GM18520 (cell line): ENCODE data around the gene CASKIN2.

Experiments
- ATAC-seq: cut with Tn5 transposase; IDR thresholded peaks from one replicate; pipeline ENCODE4 v1.9.1; 2021; ENCODE audit not compliant: unreplicated experiment

The CASKIN2 gene

GRCh38 chr17:75515496-75516254 lies at the start of gene CASKIN2:
CASKIN2 (minus strand) TSS chr17:75515537; CDS start chr17:75513804, 1,733 bp downstream.
- ATAC-seq: peak; percentile 3

DNA sequence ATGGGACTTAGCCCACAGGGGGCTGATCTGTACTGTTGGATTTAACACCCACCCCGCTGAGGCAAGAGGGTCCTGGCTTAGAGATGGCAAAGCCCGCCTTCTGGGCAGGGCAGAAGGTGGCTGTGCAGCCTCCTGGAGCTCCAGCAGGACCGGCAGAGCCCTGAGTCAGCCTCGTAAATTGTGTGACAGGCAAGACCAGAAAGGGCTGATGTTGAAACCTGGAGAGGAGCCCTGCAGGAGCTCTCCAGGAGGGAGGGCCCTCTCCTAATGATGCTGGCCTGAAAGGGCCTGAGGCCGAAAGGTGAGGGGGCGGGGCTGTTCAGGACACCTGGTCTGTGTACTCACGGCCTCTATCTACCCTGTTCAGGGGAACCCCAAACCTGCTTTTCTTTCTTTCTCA lies 49.7 kb upstream of the CASKIN2 start:
- no peak for ATAC-seq

DNA sequence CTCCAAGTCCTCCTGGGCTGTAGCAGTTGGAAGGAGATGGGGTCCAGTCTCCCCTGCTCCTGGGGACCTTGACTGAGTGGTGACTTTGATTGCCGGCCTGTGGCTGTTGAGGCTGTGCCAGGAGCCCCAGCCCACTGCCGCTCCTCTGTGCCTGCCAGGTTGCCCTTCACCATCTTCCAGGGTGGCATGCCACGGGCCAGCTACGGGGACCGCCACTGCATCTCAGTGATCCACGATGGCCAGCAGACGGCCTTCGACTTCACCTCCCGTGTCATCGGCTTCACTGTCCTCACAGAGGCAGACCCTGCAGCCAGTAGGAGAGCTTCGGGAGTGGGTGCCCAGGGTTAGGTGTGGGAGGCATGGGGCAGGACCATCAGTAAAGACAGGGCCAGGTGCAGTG lies 48.9 kb upstream of the CASKIN2 start:
- no peak for ATAC-seq

DNA sequence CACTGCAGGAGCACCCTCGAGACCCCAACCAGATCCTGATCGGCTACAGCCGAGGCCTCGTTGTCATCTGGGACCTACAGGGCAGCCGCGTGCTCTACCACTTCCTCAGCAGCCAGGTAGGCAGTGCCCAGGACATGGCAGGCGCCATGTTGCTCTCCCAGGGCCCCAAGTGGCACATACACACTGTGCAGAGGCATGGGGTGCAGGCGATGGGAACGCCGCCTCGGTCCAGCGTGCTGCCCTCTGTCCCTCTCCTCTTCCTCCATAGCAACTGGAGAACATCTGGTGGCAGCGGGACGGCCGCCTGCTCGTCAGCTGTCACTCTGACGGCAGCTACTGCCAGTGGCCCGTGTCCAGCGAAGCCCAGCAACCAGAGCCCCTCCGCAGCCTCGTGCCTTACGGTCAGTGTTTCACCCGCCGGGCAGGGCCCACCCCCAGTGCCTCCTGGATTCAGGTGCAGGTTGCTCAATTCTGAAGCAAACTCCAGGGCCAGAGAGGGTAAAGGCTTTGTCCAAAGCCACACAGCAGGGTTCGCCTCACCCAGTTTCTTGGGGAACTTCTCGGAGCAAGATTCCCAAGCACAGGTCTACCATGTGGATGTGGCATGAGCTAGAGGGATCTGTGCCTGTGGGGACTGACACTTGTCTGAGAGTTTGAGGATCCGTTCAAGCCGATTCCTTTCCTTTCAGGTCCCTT lies 47.9 kb upstream of the CASKIN2 start:
- no peak for ATAC-seq

DNA sequence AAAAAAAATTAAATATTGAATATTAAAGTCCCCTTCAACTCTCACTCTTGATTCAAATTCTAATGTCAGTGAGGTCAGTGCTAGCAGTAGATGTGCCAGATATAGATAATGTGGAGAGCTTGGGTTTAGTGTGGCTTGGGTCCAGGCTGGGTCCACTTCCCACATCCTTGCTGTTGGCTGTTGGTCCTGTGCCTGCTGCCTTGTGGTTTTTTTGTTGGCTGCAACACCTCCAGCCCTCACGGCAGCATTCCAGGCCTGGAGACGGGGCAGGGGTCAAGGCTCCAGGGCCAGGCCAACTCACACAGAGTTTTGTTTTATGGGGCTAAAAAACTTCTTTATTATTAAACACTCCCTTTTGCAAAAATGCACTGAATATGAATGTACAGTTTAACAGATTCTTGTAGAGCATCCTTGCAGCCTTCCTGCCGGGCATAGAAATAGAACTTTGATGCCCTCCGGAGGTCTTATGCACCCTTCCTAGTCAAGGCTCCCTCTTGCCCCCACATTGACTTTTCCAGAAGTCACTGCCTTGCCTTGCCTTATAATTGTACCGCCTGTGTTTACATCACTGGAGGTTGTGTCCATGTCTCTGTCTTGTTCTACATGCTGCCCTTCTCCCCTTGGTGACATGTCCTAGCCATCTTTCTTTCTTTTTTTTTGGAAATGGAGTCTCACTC lies 46.7 kb upstream of the CASKIN2 start:
- no peak for ATAC-seq

- no peak for ATAC-seq
Measured at GRCh38 chr17:75559958-75560533, 44.7 kb upstream of the CASKIN2 start.

DNA sequence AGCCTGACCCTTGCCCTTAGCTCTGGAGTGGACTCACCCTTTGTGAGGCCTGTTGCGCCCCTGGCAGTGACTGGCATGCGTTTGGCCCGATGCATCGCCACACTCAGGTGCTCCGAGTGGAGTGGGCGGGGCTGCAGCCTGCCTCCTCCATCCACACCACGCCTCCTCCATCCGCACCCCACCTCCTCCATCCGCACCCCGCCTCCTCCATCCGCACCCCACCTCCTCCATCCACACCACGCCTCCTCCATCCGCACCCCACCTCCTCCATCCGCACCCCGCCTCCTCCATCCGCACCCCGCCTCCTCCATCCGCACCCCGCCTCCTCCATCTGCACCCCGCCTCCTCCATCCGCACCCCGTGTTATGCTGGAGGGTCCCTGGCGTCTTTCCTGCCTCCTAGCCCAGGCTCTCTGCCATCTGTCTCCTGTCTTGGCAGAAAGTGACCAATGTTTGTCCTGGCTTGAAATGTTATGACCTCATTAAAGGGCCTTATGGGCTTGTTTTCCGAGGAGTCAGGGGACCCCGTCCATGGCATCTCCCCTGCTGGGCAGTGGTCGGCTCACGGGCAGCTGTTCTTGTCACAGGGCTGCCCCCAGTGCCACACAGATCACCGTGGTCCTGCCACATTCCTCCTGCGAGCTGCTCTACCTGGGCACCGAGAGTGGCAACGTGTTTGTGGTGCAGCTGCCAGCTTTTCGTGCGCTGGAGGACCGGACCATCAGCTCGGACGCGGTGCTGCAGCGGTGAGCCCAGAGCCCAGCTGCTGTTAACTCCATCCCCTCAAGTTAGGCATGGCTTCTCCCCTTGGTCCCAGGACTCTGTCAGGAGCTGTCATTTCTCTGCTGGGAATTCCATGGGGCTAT lies 43.6 kb upstream of the CASKIN2 start:
- ATAC-seq: no peak

DNA sequence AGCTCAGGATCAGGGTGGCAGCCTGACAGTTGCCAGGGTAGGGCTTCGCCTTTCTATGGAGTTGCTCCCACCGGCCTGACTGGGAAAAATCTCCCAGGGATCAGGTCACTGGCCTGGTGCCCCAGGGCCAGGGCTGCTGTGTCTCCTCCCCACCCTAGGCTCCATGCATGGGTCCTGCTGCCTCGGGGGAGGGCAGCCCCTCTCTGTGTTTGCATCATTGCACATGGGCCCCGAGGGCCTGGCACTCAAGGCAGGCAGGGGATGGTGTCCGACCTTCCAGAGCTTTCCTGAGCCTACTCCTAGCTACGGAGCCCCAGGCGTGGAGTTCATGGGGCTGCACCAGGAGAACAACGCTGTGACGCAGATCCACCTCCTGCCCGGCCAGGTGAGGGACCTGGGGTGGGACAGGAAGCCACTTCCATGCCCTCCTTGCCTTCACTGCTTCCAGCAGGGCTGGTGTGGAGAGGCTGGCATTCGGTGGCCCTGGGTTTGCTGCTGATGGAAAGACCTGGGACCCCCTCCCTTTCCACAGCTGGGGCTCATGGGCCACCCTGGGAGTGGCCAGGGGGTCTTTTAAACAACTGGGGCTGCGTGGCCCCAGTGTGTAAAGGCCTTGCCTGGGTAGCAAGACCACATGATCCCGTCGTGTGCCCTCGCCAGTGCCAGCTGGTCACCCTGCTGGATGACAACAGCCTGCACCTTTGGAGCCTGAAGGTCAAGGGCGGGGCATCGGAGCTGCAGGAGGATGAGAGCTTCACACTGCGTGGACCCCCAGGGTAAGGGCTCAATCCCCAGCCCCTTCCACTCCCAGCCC lies 42.7 kb upstream of the CASKIN2 start:
- no peak for ATAC-seq

DNA sequence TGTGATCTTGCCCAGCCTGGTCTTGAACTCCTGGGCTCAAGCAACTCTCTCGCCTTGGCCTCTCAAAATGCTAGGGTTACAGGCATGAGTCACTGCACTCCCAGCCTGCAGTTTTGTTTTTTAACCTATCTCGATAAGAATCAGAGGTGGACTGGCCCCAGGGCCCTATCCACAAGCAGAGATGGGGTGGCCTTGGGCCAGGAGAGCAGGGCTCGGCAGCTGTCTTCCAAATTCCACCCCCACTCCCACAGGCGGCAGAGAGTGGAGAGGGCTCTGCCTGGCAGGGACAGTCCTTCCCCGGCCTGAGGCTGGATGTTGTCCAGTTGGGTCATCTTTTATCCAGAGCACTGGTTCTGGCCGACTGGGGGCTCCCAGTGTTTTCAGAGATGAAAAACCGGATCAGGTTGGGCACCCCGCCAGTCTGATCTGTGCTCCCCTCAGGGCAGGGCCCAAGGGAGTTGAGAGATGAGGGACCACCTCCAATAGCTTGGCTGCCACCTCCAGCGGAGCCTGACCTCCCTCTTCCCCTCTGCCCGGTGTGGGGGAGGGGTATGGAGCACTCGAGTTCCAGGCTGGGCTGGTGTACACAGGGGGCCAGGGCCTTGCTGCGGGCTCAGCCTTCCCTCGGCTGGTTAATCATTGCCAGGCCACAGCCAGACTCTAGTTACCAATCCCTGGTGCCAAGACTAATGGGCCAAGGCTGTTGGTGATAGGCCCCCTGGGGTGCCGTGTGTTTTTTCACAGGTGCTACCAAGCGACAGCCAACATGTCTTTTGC lies 41.9 kb upstream of the CASKIN2 start:
- no peak for ATAC-seq

- no peak for ATAC-seq
Measured at GRCh38 chr17:75555679-75556153, 40.4 kb upstream of the CASKIN2 start.

GRCh38 chr17:75553295-75554110 lies 38.2 kb upstream of the CASKIN2 start:
- no peak for ATAC-seq

GRCh38 chr17:75552425-75553294 lies 37.3 kb upstream of the CASKIN2 start:
- ATAC-seq: no peak

GRCh38 chr17:75551266-75551665 lies 35.9 kb upstream of the CASKIN2 start:
- ATAC-seq: no peak

DNA sequence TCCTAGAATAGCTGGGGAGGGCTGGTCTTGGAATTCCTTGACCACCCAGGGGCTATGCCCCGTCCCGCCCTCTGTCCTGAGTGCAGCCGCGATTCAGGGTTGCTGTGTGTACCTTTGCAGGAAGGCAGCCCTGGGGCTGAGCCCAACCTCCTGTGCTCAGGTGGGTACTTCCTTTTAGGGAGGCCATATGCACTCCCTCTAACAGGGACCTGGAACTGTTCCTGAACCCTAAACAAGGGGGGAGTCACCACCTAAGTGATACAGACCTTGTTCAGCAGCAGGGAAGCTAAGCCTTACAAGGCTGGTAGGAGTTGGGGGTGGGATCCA lies 34.8 kb upstream of the CASKIN2 start:
- no peak for ATAC-seq

- ATAC-seq: no peak
Measured at GRCh38 chr17:75549246-75550138, 34.2 kb upstream of the CASKIN2 start.

GRCh38 chr17:75548813-75549212 lies 33.5 kb upstream of the CASKIN2 start:
- ATAC-seq: no peak
